Kidney epithelial cell (primary cell): Measurements from ENCODE around the gene APRT. TPM values are rescaled to one million over a fixed set of nuclear protein-coding genes. Genes with fewer than 3 reads are reported as not detected.

Experiments used
- DNase-seq: peaks from one replicate; pipeline ENCODE4 v3.0.0-alpha.2; 2010; ENCODE audit warnings: low read depth
- H3K27me3 ChIP-seq: 2 replicates; pipeline ENCODE4 v1.6.0; 2011; ENCODE audit warnings: low read length; ENCODE audit not compliant: control insufficient read depth, insufficient read depth
- H3K36me3 ChIP-seq: 2 replicates; pipeline ENCODE4 v1.5.1; 2011; ENCODE audit warnings: low read length; ENCODE audit not compliant: control insufficient read depth, insufficient read depth
- H3K4me3 ChIP-seq: 2 replicates; pipeline ENCODE4 v1.5.1; 2011; ENCODE audit warnings: low read depth, mild to moderate bottlenecking, control low read depth, low read length
- CTCF ChIP-seq: IDR thresholded peaks from 2 replicates; pipeline ENCODE4 v1.5.1; 2011; ENCODE audit warnings: mild to moderate bottlenecking, moderate library complexity, low read length, control low read depth, inconsistent platforms; ENCODE audit not compliant: insufficient read depth, poor library complexity, severe bottlenecking
- total RNA-seq: library from RNA; depleted of rRNA; stranded (reverse); fragments of >200 nt; gene quantifications from 2 replicates; pipeline ENCODE4 v1.2.3, GENCODE V29; 2015

Gene APRT
- total RNA-seq, 1 donor from 2014 or later: 218 TPM

GRCh38 chr16:88830783-88831182 is 19.1 kb upstream of the APRT start:
- H3K36me3 ChIP-seq: no peaks in the 10 kb centered on the region
- H3K4me3 ChIP-seq: no peak overlapping the region
- H3K27me3 ChIP-seq: no peaks in the 10 kb centered on the region
- TF ChIP-seq CTCF: no peak
- DNase-seq: no peak

GRCh38 chr16:88830258-88830657 is 18.5 kb upstream of the APRT start:
- Histone ChIP-seq H3K36me3 (no peaks in the 10 kb centered on the region), H3K27me3 (no peaks in the 10 kb centered on the region), H3K4me3 (no peak overlapping the region)
- no peak for DNase-seq
- no peak for TF ChIP-seq CTCF

GRCh38 chr16:88828711-88829110 is 17.0 kb upstream of the APRT start:
- Histone ChIP-seq H3K4me3 (no peak overlapping the region), H3K36me3 (no peaks in the 10 kb centered on the region), H3K27me3 (no peaks in the 10 kb centered on the region)
- no peak for DNase-seq
- no peak for TF ChIP-seq CTCF

- no peak overlapping the region for H3K4me3 ChIP-seq
- DNase-seq: no peak
Measured at GRCh38 chr16:88827727-88828126, 16.0 kb upstream of the APRT start.

GRCh38 chr16:88826070-88826840 is 14.5 kb upstream of the APRT start:
- H3K36me3 ChIP-seq: no peaks in the 10 kb centered on the region
- H3K4me3 ChIP-seq: no peak overlapping the region
- no peak for DNase-seq
- H3K27me3 ChIP-seq: no peaks in the 10 kb centered on the region
- no peak for TF ChIP-seq CTCF

More at GRCh38 chr16:88827727-88828126, 16.0 kb upstream of the APRT start:
- no peak for TF ChIP-seq CTCF
- Histone ChIP-seq H3K27me3 (no peaks in the 10 kb centered on the region), H3K36me3 (no peaks in the 10 kb centered on the region)

- no peak for DNase-seq
- no peak for TF ChIP-seq CTCF
- Histone ChIP-seq H3K36me3 (no peaks in the 10 kb centered on the region), H3K27me3 (no peaks in the 10 kb centered on the region), H3K4me3 (no peak overlapping the region)
Measured at GRCh38 chr16:88825146-88825545, 13.4 kb upstream of the APRT start.
